Stimulated activated CD4-positive, alpha-beta T cell treated with anti-CD3 and anti-CD28 coated beads, Interleukin-12 subunit alpha, Interleukin-12 subunit beta, amount 100 ng/mL, for 48 hours (primary cell): ENCODE measurements around the gene EIF4G3.
"Not testable (repeated sequence)": the region's sequence is repeated elsewhere in the genome, so short reads cannot be mapped to it uniquely, and the experiment has no call there.

Source experiments
- DNase-seq, 3 donors: peaks; one replicate each; pipeline ENCODE4 v3.0.0-alpha.2; 2020; ENCODE audit warnings: low read depth in 2 of 3, low spot score in 1 of 3

The EIF4G3 gene

DNA sequence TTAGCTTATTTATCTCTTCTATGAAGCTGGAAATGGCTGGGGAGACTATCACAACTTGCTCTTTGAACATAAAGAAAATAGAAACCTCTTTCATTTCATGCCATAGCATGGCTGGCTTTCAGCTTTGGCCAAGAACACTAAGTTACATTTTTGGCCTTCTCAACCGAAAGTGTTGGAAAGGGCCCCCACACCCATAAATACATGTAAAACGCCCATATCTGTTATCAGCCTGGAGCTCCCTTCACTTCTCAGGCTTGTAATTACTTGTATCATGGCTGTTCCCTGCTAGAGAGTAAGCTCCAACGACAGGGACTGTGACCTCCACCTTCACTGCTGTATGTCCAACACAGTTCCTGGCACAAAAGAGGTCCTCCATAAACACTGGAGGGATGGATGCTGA is 12.7 kb upstream of the EIF4G3 start:
- no peak for DNase-seq

DNA sequence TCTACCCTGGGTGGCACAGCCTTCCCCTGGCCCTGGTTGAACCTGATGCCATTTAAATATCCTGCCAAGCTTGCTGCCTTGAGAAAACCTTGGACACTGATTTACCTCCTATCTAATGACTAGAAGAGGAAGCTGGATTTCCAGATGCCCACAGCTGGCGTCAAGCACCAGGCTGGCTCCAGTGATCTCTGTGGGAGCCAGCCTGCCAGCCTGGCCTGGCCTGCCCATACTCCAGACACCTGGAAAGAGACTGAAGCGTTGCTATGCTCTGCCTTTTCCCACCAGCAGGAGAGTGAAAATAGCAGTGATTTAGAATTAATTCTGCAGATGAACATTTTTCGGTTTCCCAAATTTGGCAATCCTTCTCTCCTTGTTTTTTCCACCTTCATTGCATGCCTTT is 11.5 kb upstream of the EIF4G3 start:
- no peak for DNase-seq

DNA sequence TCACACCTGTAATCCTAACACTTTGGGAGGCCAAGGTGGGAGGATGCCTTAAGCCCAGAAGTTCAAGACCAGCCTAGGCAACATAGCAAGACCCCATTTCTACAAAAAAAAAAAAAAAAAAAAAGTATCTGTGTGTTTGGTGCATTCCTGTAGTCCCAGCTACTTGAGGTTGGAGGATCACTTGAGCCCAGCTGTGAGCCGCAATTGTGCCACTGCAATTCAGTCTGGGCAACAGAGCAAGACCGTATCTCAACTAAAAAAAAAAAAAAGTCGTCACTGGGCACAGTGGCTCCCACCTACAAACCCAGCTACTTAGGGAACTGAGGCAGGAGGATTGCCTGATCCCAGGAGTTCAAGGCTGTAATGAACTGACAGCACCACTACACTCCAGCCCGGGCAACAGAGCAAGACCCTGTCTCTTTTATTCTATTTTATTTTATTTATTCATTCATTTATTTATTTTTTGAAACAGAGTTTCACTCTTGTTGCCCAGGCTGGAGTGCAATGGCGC is 8.6 kb upstream of the EIF4G3 start:
- DNase-seq = no peak

DNA sequence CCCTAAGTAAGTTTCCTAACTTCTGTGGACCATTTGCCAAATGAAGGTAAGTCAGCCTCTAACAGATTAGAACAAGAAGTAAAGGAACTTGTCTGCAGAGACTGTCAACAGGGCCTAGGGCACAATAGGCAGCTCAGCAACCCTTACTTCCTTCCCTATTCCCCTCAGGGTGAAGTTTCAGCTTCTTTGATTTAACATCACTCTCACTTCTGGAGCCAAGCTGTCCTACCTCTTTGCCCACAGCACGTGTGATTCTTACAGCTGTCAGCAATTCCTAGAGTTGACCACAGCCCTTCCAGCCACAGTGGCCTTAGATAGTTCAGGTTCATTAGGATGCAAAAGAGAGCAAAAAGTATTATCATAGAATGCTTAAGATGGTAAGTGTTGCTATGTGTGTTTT is 7.6 kb upstream of the EIF4G3 start:
- DNase-seq = no peak

DNA sequence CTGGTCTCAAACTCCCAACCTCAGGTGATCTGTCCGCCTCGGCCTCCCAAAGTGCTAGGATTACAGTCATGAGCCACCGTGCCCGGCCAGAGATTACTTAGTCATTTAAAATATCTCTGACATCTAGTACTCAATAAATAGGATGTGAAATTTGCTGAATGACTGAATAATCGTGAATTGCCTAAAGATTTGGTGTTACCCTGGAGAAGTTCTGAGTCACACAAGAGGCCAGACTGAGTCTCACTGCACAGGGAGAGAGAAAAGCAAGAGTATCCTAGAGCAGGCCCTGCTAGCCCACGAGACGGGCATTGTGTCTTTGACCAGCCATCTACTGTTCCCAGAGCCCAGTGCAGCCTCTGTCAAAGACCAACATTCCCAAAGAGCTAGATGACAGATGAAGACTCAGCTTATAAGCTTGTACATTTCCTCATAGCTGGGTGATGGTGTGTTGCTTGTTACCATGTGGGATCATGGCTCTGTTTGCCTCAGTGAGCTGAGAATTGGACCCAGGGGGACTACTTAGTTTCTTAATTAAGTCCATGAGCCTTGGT is 5.6 kb upstream of the EIF4G3 start:
- no peak for DNase-seq

DNA sequence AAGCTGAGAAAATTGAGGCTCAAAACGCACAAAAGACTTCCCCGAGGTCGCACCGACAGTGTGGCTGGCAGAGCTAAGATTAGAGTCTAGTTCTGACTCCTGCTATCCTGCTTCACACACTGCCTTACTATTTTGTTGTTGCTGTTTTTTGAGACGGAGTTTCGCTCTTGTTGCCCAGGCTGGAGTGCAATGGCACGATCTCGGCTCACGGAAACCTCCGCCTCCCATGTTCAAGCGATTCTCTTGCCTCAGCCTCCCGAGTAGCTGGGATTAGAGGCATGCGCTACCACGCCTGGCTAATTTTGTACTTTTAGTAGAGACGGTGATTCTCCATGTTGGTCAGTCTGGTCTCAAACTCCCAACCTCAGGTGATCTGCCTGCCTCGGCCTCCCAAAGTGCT is 1.6 kb upstream of the EIF4G3 start:
- DNase-seq = not testable (repeated sequence)

DNA sequence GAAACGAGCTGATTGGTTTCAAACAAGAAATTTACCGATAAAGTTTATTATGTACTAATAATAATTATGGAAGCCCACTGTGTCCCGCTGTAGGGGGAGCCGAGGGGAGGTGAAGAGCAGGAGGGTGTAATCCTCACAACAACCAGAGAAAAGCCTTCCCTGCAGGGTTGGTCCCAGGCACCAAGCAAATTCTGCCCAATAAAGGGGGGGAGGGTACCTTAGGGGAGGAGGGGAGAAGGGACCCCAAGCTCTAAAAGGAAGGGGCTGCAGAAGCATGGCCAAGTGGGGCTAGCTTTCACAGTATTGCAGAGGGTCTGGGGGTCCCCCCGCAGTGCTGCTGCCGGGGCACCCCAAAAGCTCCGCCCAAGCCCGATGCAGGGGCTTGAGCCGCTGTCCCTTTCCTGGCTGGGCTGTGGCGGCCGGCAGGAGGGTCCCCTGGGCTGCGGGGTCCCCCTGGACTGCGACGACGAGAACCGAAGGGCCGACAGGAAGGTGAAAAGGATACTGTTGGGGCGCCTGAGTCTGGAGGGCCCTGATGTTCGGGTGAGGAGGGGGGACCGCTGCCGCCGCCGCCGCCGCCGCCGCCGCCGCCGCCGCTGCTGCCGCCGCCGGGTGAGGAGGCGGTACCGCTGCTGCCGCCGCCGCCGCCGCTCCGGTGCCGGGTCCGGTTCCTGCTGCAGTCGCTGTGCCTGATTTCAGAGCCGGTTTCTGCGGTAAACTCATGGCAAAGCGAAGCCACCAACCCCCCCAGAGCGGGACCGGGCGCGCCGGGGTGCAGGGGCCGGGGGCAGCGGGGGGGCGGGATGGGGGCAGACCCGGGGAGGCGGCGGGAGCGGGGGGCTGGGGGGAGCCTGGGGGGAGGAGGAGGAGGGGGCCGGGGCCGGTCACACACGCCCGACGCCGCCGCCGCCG is 771 bp downstream of the EIF4G3 start:
- DNase-seq = peak in 2 of 3 donors; percentile 25 to 28

DNA sequence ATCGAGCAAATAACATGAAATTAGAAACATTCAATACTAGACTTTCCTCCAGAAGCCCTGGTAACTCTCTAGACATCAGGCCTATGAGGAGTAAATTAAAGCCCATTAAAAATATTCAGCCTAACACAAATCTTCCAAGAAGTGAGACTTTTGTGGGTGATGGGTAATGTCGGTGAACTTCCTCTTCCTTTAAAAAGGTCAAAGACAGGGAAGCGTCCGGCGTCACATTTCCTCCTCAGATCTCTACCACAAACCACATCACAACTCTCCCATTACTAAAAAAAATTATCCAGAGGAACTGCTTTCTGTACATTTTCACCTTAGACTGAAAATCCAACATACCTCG is 1.4 kb downstream of the EIF4G3 start:
- DNase-seq = peak in 2 of 3 donors; percentile 15 to 17

DNA sequence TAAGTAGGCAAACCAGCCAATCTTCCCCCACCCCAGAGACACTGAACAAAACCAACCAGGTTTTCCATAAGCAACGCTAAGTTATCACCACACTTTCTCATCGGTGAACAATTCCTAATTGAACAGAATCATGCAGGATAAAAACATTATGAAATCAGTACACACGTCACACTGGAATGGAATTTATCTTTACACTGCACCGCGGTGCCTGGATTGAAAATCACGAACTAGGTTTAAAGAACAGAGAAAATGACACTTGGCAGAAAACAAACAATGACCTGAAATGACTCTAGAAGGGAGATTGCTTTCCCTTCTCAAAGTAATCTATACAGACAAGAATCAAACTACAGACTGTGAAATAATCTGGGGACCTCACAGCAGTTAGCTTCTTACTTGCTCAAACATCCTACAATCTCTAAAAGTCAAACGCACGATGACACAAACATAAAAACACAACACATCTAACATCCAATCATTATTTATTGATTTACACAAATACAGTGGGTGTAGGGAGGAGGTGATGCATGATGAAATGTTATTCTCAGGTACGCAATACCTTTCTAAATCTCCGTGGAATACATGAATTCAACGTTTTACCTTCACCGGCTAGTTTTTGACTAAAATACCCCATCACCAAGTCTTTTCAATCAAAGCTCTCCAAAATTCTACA is 1.9 kb downstream of the EIF4G3 start:
- DNase-seq = no peak

DNA sequence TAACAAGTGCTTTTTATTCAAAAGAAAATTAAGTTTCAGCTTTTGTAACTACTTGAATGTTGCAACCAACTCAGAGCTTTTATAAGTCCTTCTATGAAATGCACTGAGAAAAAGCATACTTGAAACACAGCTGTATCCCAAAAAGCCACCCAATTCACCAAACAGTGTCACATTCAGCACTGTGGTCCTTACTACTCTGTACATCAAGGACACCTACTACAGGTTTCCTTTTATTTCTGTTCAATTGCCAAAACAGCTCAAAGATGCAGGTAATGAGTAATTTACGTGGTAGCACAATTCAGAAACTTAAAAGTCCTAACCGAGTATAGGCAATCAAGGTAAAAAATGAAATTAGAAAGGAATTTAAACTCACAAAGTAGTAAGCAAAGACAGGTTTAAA is 2.5 kb downstream of the EIF4G3 start:
- DNase-seq = no peak

DNA sequence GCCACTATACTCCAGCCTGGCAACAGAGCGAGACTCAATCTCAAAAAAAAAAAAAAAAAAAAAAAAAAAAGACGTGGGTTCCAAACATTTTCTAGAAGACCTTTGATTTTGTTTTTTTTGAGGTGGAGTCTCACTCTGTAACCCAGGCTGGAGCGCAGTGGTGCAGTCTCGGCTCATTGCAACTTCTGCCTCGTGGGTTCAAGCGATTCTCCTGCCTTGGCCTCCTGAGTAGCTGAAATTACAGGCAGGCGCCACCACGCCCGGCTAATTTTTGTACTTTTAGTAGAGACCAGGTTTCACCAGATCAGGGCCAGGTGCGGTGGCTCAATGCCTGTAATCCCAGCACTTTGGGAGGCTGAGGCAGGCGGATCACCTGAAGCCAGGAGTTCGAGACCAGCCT is 3.6 kb downstream of the EIF4G3 start:
- not testable (repeated sequence) for DNase-seq

DNA sequence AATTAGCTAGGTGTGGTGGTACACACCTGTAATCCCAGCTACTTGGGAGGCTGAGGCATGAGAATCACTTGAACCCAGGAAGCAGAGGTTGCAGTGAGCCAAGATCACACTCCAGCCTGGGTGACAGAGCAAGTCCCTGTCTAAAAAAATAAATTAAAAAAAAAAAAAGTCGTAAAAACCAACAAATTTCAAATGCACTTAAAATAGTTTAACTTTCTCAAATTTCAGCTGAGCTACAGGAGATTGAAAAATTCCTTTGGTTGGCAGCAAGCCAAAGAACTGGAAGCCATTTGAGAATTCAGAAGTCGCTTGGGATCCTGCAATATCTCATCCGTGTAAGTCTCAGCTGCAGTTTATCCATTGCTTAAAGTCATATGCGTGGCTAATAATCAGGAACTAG is 5.9 kb downstream of the EIF4G3 start:
- not testable (repeated sequence) for DNase-seq

DNA sequence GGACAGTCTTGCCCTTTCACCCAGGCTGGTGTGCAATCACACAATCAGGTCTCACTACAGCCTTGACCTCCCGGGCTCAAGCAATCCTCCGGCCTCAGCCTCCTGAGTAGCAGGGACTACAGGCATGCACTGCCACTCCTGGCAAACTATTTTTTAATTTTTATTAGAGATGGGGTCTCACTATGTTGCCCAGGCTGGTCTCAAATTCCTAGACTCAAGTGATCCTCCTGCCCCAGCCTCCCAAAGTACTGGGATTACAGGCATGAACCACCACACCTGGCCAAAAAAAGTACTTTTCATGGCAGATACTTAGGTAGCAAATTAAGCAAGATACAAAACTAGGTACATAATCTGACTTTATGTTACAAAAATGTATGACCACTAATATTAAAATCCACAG is 8.3 kb downstream of the EIF4G3 start:
- no peak for DNase-seq

DNA sequence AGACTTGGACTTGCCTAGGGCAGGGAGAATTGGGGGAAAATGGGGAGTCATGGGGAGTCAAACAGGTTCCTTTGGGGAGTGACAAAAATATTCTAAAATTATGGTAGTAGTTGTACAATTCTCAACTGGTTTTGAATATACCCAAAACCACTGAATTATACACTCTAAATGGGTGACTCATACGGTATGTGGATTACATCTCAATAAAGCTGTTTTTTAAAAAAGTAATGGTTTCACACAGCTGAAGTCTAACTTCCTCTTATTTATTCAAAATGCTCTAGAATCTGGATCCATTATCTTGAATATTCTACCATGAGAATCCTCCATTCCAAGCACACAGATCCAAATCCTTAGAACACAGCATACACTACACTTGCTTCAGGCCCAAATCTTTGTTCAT is 11.1 kb downstream of the EIF4G3 start:
- no peak for DNase-seq

DNA sequence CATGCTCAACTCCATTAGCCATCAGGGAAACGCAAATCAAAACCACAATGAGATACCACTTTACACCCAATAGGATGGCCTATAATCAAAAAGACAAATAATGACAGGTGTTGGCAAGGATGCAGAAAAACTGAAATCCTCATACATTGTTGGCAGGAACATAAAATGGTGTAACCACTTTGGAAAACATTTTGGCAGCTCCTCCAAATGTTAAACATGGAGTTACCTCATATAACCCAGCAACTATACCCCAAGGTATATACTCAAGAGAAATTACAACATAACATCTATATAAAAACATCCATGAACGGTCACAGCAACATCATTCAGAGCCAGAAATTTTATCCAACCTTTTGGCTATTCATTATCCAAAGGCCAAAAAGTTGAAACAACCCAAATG is 11.6 kb downstream of the EIF4G3 start:
- no peak for DNase-seq

DNA sequence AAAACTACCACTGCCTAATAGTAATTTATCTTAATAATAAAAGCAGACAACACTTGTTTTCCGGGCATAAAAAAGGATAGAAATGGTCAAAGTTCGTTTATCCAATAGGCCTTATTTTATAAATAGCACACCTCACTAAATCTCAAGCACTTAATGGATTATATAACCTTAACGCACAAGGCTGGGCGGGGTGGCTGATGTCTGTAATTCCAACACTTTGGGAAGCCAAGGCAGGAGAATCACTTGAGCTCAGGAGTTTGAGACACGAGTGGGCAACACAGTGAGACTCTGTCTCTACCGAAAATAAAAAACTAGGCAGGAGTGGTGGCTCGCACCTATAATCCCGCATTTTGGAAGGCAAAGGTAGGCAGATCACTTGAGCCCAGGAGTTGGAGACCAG is 12.4 kb downstream of the EIF4G3 start:
- DNase-seq = no peak

DNA sequence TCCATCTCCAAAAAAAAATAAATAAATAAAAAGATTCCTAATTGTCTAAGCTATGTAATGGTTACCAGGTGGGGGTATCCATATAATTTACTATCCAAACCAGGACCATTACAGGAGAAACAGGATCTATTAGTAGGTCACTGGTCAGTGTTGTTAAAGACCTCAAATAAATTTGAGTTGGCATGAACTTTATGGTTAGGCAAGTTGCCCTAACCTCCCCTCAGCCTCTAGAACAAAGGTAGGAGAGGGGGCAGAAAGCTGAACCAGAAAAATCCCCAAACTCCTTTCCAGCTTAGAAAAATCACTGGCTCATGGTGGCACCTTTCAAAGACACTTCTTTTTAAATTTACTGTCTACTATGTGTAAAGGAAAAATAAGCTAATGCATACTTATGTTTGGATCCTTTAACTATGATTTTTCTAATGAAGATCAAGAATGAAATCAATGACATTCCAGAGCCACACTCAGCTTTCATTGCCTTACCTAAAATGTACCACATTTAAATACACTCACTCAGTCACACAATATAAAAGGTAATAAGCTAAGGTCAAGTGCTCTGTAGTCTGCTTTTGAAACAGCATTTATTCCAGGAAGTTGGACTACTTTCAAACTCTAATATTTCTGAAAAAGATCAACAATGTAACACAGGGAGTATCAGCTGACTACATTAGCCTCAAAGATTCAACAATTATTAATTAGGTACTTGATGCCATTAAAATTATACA is 13.8 kb downstream of the EIF4G3 start:
- no peak for DNase-seq

DNA sequence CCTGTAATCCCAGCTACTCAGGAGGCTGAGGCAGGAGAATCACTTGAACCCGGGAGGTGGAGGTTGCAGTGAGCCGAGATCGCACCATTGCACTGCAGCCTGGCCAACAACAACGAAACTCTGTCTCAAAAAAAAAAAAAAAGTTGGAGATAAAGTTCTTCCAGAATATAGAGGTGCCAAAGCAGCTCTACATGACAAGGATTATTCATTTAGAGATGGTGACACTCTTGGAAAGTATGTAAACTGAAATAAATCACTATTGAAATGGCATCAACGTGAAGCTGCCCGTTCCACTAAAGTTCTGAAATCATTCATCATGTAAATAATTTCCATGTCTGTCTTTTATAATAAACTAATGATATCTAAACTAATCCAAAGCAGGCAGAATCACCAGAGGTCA is 14.9 kb downstream of the EIF4G3 start:
- DNase-seq = no peak

DNA sequence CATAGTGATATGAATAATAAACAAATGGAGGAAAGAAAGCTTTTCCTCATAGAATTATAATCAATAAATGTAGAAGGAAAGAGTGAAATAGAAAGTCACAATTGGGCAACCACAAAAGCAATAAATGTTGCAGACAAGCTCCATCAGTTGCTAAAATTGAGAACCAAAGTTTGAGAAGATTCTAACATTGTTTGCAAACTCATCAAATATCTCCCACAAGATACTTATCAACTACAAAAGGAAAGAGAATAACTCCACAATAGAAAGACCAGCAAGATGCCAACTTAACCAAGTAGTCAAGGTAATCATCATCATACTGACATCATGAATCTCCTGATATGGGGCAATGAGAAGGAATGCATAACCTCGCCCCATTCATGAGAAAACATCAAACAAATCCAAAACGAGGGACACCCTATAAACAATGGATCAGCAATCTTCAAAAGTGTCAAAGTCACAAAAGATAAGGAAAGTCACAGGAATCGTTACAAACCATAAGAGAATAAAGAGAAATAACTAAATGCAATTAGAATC is 16.4 kb downstream of the EIF4G3 start:
- no peak for DNase-seq

DNA sequence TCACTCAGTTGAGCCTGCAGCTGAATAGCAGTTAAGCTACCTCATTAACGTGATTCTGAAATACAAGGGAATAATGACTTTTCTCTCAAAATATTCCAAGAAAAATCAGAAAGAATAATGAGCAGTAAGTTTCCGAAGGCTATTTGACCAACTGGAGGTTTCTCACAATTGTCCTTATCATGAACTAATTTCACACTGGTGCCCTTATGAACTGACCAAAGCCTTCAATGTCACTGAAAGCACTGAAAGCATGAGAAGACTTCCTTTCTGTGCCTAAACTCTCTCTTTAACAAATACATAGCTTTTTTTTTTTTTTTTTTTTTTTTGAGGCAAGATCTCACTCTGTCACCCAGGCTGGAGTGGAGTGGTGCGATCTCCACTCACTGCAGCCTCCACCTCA is 18.8 kb downstream of the EIF4G3 start:
- DNase-seq = no peak

DNA sequence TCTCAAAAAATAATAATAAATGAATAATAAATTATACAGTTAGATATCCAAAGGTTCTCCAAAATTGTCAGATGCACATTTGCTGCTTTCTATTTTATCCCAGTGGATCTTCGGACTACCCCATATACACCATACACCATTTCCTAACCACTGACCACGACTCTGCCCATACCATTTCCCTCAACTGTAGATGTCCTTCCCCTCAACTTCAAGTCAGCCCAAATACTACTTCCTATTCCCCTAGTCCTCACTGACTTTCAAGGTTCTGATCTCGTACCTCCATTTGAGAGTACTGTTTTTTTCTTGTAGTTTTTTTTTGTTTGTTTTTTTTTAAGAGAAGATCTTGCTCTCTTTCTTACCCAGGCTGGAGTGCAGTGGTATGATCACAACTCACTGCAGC is 19.6 kb downstream of the EIF4G3 start:
- DNase-seq = no peak
